HL-60 (cell line): ENCODE measurements around the gene CCDC187.

Source experiments
- GABPA ChIP-seq: IDR thresholded peaks from 2 replicates; pipeline ENCODE4 v1.6.1; 2012; ENCODE audit warnings: low read depth
- POLR2AphosphoS5 ChIP-seq: IDR thresholded peaks from 2 replicates; pipeline ENCODE4 v1.6.1; 2012; ENCODE audit warnings: low read depth
- SPI1 ChIP-seq: IDR thresholded peaks from 2 replicates; pipeline ENCODE4 v1.6.1; 2012; ENCODE audit warnings: low read depth, mild to moderate bottlenecking, borderline replicate concordance
- TF ChIP-seq, protein P1 (sequence below): IDR thresholded peaks from one replicate; pipeline ENCODE4 v1.5.1; 2011; ENCODE audit warnings: low read length, control low read depth, inconsistent platforms; ENCODE audit not compliant: insufficient read depth
- TF ChIP-seq, protein P2 (sequence below): IDR thresholded peaks from 2 replicates; pipeline ENCODE4 v1.6.1; 2012; ENCODE audit warnings: low read depth; ENCODE audit not compliant: insufficient replicate concordance

DNA sequence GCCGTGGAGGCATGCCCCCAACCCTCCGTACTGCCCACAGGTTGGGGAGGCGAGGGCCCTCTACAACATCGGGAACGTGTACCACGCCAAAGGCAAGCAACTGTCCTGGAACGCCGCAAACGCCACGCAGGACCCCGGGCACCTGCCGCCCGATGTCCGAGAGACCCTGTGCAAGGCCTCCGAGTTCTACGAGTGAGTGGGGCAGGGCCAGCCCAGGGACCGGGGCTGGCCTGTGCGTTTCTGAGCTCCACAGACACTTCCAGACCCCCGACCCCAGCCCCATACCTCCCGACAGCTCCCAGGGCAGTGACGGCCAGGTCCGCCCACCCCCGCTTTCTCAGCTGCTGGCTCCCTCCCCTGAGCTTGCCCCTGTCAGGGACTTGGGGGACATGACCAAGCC lies 33.0 kb upstream of the CCDC187 start:
- TF ChIP-seq, protein P1, sequence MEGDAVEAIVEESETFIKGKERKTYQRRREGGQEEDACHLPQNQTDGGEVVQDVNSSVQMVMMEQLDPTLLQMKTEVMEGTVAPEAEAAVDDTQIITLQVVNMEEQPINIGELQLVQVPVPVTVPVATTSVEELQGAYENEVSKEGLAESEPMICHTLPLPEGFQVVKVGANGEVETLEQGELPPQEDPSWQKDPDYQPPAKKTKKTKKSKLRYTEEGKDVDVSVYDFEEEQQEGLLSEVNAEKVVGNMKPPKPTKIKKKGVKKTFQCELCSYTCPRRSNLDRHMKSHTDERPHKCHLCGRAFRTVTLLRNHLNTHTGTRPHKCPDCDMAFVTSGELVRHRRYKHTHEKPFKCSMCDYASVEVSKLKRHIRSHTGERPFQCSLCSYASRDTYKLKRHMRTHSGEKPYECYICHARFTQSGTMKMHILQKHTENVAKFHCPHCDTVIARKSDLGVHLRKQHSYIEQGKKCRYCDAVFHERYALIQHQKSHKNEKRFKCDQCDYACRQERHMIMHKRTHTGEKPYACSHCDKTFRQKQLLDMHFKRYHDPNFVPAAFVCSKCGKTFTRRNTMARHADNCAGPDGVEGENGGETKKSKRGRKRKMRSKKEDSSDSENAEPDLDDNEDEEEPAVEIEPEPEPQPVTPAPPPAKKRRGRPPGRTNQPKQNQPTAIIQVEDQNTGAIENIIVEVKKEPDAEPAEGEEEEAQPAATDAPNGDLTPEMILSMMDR, result no peak
- TF ChIP-seq, protein P2, sequence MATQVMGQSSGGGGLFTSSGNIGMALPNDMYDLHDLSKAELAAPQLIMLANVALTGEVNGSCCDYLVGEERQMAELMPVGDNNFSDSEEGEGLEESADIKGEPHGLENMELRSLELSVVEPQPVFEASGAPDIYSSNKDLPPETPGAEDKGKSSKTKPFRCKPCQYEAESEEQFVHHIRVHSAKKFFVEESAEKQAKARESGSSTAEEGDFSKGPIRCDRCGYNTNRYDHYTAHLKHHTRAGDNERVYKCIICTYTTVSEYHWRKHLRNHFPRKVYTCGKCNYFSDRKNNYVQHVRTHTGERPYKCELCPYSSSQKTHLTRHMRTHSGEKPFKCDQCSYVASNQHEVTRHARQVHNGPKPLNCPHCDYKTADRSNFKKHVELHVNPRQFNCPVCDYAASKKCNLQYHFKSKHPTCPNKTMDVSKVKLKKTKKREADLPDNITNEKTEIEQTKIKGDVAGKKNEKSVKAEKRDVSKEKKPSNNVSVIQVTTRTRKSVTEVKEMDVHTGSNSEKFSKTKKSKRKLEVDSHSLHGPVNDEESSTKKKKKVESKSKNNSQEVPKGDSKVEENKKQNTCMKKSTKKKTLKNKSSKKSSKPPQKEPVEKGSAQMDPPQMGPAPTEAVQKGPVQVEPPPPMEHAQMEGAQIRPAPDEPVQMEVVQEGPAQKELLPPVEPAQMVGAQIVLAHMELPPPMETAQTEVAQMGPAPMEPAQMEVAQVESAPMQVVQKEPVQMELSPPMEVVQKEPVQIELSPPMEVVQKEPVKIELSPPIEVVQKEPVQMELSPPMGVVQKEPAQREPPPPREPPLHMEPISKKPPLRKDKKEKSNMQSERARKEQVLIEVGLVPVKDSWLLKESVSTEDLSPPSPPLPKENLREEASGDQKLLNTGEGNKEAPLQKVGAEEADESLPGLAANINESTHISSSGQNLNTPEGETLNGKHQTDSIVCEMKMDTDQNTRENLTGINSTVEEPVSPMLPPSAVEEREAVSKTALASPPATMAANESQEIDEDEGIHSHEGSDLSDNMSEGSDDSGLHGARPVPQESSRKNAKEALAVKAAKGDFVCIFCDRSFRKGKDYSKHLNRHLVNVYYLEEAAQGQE, result no peak
- TF ChIP-seq POLR2AphosphoS5, result no peak
- TF ChIP-seq GABPA, result no peak
- no peak for TF ChIP-seq SPI1
